GM12801 (cell line): Measurements from ENCODE around the gene DUSP28.

Source experiments
- CTCF ChIP-seq: IDR thresholded peaks from one replicate; pipeline ENCODE4 v1.5.1; 2011; ENCODE audit warnings: control low read depth; ENCODE audit not compliant: insufficient read length; ENCODE audit errors: extremely low read depth

DUSP28 gene, protein sequence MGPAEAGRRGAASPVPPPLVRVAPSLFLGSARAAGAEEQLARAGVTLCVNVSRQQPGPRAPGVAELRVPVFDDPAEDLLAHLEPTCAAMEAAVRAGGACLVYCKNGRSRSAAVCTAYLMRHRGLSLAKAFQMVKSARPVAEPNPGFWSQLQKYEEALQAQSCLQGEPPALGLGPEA

GRCh38 chr2:240560084-240560479, at the start of gene DUSP28:
TSS of gene DUSP28 (plus strand) at chr2:240560357. CDS start at chr2:240560685, 328 bp downstream.
- no peak for TF ChIP-seq CTCF

DNA sequence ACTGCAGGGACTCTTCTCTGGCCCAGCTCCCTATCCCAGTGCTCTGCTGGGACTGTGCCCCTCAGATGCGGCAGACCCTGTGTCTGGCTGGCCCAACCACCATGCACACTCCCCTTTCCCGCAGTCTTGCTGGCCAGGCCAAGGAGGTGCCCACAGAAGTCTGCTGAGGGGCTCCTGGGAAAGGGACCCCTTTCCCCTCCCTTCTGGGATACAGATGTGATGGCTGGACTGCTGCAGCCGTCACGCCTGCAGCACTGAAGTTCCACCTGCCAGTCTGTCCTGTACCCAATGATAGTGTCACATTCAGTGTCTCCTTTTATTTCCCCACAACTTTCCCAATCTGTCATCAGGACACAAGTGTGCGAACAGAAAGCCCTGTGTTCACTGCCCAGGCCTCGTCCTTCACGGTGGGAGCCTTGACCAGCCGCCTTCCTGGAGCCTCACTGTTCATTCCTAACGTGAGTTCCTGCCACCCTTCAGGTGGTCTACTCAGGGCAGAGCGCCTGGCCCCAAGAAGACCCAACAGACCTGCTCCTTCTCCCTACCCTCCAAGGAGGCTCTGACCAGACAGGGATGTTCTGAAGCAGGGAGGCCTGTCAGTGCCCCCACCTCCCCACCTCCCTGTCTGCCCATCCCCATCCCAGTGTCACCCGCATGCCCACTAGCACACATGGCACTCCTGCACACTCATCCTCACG, 49.5 kb upstream of the DUSP28 start:
- TF ChIP-seq CTCF = no peak

GRCh38 chr2:240511351-240512108, 48.6 kb upstream of the DUSP28 start:
- no peak for TF ChIP-seq CTCF

DNA sequence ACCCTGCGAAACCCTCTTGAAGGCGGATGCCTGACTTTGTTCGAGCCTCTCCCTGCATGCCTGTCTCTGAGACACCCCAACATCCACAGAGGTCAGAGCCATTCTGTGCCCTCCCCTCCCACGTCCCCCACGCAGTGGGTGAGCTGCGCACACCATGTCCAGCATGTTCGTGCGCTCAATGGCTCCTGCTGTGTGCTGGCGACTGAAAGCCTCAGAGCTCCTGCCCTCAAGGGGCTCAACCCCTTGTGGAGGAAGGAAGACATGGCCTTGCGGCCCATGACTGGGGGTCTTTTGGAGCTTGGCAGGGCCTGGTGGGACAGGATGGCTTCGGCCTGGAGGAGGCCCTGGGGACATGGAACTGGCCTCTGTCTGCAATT, 48.1 kb upstream of the DUSP28 start:
- TF ChIP-seq CTCF = no peak

DNA sequence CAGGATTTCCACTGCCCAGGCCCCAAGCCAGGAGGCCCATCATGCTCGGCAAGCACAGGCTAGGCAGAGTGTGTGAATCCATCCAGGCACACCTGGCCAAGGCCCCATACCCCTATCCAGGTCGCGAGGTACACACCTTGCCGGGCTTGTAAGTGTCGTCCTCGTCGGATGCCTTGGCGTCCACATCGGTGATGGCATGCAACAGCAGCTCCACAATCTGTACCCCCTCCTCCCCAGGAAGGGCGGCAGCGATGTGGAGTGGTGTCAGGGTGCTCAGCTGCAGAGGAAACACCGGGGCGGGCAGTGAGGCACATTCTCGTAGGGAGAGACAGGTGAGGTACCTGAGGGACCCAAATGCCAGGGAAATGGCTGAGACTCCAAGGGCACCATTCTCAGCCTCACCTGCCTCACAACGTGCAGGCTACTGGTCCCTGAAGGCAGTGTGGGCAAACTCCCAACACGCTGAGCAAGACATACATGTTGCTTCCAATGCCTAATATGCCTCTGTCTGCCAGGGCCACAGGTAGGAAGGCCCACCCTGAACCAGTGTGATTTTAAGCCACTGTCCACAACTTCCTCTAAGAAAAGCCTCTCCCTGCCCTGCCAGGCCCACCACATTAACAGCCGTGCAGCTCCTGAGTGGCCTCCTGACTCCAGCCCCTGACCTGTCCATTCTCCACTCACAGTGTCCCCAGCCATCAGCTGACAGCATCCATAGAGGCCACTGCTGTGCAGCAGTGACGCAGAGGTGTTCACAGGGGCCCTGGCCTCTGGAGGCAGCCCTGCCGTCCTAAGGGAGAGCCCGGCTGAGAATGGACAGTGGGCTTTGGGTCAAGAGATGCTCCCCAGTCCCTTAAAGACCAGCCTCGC, 47.3 kb upstream of the DUSP28 start:
- no peak for TF ChIP-seq CTCF

DNA sequence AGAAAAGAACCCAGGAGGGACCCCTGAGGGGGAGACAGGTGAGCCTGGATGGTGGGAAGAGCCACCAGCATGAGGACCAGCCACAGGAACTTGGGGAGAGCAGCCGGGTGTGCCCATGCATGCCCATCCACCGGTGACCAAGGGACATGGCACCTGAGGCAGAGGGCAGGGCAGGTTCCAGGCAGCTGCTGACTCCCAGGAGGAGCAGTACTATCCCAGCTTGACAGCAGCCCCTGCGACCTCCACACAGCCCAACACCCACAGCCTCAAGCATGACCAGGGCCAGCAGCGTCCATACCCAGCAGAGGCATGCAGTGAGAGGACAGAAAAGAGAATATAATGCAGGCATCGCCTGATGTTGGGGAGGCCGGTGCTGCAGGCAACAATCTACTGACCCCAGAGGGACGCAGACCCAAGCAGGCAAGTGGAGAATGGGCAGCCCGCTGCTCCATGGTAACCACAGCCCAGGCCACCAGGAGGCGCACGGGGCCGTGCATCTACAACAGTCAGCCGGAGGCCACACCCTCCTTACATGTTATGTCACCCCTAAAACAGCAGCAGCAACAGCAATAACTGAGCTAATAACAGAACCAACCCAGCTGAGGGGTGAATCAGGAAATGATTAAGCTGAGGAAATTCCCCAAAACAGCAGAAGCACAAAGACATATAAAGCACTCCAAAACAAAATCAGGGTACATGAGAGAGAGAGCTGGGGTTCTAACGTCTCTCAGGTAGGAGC, 46.4 kb upstream of the DUSP28 start:
- TF ChIP-seq CTCF = peak; percentile 76
